T-helper 9 cell (primary cell): ENCODE measurements around the gene PALD1.

ENCODE experiments used
- DNase-seq: peaks from one replicate; pipeline ENCODE4 v3.0.0-alpha.2; 2020

PALD1 gene

GRCh38 chr10:70458329-70459060, 20.1 kb upstream of the PALD1 start:
- DNase-seq, result no peak

GRCh38 chr10:70459061-70459773, 19.4 kb upstream of the PALD1 start:
- no peak for DNase-seq

- no peak for DNase-seq
Measured at GRCh38 chr10:70459774-70460490, 18.6 kb upstream of the PALD1 start.

DNA sequence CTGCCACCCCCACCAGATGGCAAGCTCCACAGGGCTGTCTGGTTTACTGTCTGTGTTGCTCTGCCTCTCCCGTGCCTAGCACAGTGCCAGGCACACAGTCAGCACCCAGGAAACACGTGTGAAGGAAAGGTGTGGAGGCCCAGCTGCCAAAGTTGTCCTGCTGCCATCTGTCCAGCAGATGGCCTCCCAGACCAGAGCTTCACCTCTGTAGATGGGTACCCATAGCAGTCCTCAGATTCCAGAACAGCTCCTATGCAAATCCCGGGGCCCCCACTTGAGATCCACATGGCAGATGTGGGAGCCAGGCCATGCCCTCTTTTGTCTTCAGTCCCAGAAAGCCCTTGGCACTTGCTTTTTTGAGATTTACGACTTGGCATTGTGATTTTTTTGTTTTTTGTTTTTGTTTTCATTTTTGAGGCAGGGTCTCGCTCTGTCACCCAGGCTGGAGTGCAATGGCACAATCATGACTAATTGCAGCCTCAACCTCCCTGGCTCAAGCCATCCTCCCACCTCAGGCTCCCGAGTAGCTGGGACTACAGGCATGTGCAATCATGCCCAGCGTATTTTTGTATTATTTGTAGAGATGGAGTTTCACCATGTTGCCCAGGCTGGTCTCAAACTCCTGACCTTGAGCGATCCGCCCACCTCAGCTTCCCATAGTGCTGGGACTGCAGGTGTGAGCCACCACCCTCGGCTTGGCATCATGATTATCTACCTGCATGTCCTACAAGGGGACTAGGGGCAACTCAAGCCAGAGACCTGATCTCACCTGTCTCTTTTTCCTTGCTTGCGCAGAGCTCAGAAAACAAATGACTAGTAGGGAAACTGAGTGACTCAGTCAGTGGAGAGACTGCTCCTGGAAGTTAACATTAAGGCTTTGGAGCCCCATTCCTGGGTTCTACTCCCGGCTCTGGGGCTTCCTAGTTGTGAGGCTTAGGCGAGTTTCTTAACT, 16.9 kb upstream of the PALD1 start:
- DNase-seq, result peak; percentile 29

- DNase-seq, result no peak
Measured at GRCh38 chr10:70462349-70462984, 16.1 kb upstream of the PALD1 start.

- DNase-seq, result no peak
Measured at GRCh38 chr10:70465278-70465677, 13.3 kb upstream of the PALD1 start.

DNA sequence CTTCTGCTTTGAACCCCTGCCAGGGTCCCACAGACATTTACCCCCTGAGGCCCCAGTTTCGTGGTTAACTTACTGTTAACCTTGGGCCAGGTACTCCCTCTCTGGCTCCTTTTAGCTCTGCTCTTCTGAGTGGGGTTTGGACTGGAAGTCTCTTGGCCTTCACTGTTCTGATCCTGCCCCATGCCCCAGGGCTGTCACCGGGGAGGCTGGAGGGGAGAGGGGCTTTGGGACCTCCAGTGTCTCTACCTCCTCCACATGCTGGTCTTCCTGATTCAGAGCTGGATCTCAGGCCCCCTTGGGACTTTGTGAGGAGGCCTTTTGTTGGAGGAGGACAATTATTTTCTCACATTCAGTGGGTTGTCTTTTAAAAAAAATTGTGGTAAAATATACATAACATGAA, 12.7 kb upstream of the PALD1 start:
- no peak for DNase-seq

DNA sequence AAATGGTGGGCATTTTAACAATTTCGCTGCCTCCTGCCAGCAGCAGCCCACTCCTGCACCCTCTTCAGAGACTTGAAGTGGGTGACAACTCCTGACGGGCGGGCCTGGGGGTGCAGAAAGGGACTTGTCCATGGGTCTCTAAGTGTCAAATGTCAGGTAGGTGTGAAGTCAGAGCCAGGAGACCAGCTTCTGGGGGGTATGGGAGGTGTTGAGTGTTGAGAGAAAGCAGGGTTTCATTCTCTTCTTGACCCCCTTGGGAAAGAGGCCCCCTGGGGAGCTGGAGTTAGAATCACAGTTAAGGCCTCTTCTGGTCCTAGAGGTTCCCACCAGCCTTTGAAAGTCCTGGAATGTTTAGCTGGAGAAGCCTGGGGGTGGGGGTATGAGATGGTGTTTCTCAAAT, 11.6 kb upstream of the PALD1 start:
- no peak for DNase-seq

DNA sequence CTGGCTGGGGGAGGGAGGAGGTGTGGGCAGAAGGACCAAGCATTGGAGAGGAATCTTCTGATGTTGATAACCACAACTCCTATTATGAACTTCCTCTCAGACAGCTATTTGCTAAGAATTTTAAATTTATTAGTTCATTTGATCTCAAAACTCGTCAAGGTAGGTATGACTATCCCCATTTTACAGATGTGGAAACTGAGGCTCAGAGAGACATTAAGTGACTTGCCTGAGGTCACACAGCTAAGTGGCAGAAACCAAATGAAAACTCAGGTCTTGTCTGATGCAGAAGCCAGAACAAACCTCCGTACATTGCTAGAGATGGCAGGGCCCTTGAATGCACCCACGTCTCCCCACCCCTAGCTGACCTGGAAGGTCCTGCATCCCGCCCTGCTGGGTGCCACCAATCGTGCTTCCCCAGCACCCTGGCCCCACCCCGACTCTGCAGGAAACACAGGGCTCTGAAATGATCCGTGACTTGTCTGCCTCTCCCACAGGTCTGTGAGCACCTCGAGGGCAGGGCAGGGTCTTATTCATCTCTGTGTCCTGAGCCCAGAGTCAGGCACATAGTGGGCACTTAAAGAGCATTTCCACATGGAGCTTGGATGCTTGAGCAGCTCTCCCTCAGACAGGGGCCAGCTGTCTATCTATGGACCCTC, 5.6 kb upstream of the PALD1 start:
- DNase-seq, result no peak

GRCh38 chr10:70474780-70475179, 3.8 kb upstream of the PALD1 start:
- DNase-seq, result no peak

DNA sequence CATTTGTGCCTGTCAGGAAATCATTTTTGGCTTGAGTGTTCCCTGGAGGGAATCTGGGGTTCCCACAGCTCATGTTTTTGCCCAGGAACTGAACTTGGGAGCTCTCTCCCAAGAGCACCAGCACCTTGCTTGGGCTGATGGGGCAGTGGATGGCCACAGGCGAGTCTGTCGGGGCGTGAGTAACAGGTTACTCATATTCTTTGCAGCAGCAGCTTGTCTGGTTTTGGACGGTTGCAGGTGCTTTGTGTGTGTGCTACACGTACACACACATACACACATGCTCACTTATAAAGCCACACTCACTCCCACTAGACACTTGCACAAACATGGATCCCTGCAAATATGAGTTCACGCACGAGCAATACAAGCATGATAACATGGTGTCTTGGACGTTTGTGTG, 2.9 kb upstream of the PALD1 start:
- DNase-seq, result no peak

DNA sequence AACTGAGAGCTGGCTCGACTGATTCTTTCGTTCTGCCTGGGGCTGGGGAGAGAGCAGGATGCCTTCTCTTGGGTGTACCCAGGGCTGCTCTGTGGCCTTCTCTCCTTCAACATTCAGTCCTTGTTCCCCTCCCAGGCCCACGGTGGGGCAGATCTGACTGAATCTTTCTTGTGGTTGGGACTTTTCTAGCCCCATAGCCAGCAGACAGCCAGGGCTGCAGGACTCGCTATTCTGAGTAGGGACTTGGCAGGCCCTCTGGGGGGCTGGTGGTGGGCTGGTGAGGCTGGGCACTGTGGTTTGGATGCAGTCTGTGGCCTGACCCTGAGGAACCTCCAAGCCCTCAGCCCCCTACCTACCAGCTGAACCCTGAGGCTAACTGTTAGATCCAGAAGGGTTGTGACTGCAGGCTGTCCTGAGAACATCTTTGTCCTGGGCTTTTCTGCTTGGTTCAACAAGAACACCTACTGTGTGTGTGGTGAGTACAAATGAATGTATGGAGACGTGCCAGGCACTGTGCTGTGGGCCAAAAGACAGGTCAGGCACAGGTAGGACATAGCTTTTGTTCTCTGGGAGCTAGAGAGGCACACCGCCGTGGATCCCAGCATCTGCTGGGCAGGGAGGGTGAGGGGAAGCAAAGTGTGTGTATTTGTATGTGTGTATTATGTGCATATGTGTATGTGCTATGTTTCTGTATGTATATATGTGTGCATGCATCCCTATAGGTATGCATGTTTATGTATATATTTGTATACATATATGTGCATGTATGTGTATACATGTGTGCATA, 2.1 kb upstream of the PALD1 start:
- no peak for DNase-seq

DNA sequence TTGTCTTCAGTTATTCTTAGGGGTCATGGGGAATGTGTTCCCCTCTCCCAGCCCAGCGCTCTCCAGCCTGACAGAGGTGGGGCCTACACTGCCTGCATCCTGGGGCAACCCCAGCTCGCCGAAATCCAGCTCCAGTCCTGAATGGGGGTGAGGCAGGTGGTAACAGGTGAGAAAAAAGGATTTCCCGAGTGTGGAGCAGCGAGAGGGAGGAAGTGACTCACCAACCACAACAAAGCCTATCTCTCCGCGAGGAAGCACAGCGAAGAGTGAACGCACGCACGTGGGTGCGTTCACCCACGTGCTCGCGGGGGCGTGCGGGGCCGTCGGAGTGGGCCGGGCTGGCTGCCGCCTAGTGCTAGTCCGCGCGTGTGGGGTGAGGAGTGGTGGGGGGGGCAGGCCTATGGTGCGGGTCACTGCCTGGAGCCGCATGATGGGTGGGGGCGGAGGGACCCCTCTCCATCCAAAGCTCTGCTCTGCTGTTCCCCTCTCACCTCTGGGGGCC, 855 bp upstream of the PALD1 start:
- DNase-seq, result peak; percentile 69

- no peak for DNase-seq
Measured at GRCh38 chr10:70479165-70479581, 606 bp downstream of the PALD1 start.

GRCh38 chr10:70479626-70480238, 1.2 kb downstream of the PALD1 start:
- no peak for DNase-seq

- DNase-seq, result peak; percentile 10
Measured at GRCh38 chr10:70480239-70480861, 1.8 kb downstream of the PALD1 start.

- no peak for DNase-seq
Measured at GRCh38 chr10:70481105-70481504, 2.5 kb downstream of the PALD1 start.

DNA sequence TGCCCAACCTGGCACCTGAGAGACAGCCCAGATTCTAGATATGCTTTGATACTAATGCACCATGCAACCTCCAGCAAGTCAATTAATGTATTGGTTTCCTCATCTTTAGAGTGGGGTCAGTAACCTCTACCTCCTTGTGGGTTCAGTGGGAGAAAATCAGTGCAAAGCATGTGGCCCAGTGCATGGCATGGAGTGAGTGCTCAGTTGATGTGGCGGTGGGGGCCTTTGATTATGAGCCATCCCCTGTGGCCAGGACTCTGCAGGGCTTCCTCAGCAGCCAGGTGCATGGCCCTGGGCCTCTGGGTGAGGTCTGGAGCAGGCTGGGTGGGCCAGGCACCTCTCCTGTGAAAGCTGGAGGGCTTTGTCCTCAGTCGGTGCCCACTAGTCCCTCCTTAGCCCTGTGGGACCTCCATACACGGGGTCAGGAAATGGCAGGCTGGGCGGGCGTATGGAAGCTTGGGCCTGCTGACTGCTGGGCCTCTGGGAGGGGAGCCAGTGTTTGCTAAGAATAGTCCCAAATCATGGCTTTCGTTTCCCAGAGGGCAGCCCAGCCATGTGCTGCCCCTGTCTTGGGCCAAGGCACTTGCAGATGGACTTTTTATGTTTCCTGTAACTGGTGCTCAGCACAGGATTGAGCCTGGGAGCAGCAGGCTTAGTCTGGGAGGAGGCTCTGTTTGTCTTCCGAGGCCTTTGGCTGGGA, 3.4 kb downstream of the PALD1 start:
- DNase-seq, result no peak
